Activated CD4-positive, alpha-beta memory T cell treated with anti-CD3 and anti-CD28 coated beads for 36 hours (primary cell): ENCODE measurements around the gene ANAPC4. TPM values are rescaled to one million over a fixed set of nuclear protein-coding genes. Genes with fewer than 3 reads are reported as not detected.

Experiments used
- CTCF ChIA-PET: fragments of 350-600 bp; sonication (Branson Sonifier 250); formaldehyde crosslinking; loops from one replicate; lab custom pipeline; 2021; ENCODE audit warnings: antibody characterized with exemption, inconsistent platforms; lab: Charles Lee
- POLR2A ChIA-PET: fragments of 350-600 bp; sonication (Branson Sonifier 250); formaldehyde crosslinking; loops from one replicate; lab custom pipeline; 2021; ENCODE audit warnings: antibody characterized with exemption; lab: Charles Lee
- DNase-seq: peaks from one replicate; pipeline ENCODE4 v3.0.0-alpha.2; 2020
- H3K27ac Mint-ChIP-seq: one replicate; pipeline ENCODE4 v1.8.0; 2021; ENCODE audit warnings: mixed read lengths
- H3K27me3 Mint-ChIP-seq: one replicate; pipeline ENCODE4 v1.8.0; 2021; ENCODE audit warnings: mixed read lengths
- H3K36me3 Mint-ChIP-seq: one replicate; pipeline ENCODE4 v1.8.0; 2021; ENCODE audit warnings: mixed read lengths
- H3K4me1 Mint-ChIP-seq: one replicate; pipeline ENCODE4 v1.8.0; 2021; ENCODE audit warnings: low read depth, mixed read lengths
- H3K4me3 Mint-ChIP-seq: one replicate; pipeline ENCODE4 v1.8.0; 2021; ENCODE audit warnings: mild to moderate bottlenecking, mixed read lengths
- H3K9me3 Mint-ChIP-seq: one replicate; pipeline ENCODE4 v1.8.0; 2021; ENCODE audit warnings: mixed read lengths
- intact Hi-C: fragments of 100-400 bp; cut with micrococcal nuclease; formaldehyde crosslinking; loops from one replicate; pipeline ENCODE4 v1.15.1; 2023
- total RNA-seq, 2 experiments: library from RNA; stranded (reverse); gene quantifications; one replicate each; pipeline ENCODE4 v1.2.3, GENCODE V29; 2021

The ANAPC4 gene
- total RNA-seq, 2 experiments from 2014 or later: 26.1 to 31.5 TPM

DNA sequence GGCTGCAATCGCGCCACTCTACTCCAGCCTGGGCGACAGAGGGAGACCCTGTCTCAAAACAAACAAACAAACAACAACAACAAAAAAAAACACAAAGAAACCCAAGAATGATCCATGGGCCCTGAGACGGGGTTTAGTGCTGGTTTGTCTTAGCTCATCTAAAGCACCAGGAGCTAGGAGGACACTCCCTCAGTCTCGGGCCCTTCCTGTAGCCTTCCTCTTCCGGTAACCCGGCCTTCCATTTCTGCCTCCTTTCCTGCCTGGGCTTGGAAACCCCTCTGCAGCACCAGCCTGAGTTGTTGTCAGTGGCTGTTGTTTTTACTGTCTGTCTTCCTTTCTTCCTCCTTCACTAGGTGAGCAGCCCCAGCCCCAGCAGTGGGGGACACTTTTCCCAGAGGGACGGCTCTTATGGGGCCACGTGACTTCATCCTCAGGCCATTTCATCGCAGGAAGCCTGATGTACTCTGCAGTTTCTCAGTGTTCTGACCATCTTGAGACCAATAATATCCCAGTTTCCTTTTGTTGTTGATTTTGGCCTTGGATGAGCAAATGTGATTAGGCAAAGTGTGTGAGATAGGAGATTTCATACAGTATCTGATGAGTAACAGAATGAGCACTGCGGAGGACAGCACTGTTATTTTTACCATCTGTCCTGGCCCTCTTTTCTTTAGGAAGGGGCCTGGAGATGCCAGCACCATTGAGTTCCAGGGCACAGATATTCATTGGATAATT lies 90.1 kb downstream of the ANAPC4 start:
- no peak for DNase-seq
- intact Hi-C loops: no loop called here
- Mint-ChIP-seq H3K36me3 (peaks cover 9% of the 10 kb centered on the region), H3K27me3 (no peaks in the 10 kb centered on the region), H3K9me3 (peaks cover 10% of the 10 kb centered on the region), H3K4me1 (no peaks in the 10 kb centered on the region), H3K27ac (no peak overlapping the region), H3K4me3 (no peak overlapping the region)
- ChIA-PET CTCF (no interaction called here), POLR2A (no interaction called here)

DNA sequence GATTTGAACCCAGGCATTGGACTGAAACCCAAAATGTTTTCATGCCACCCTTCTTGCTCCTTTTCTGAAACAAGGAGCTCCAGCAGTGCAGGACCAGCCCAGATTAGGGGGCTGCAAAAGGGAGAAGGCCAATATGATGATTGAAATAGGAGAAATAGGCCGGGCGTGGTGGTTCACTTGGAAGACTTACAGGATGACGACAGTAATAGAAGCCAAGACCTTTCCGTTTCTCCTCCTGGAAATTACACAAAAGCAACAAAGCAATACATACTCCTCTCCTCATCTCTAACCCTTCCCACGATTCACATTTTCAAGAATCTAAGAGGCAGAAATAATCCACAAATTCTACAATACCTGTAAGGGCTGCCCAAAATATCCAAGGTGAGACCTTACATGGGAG lies 90.8 kb downstream of the ANAPC4 start:
- intact Hi-C loops: no loop called here
- Mint-ChIP-seq H3K27me3 (no peaks in the 10 kb centered on the region), H3K27ac (no peak overlapping the region), H3K4me1 (no peaks in the 10 kb centered on the region), H3K4me3 (no peak overlapping the region), H3K9me3 (peaks cover 10% of the 10 kb centered on the region), H3K36me3 (peaks cover 9% of the 10 kb centered on the region)
- ChIA-PET POLR2A (no interaction called here), CTCF (no interaction called here)
- DNase-seq: no peak

Other genes starting within 250 kb of the ANAPC4 start
- 10 to 100 TPM; 12.8 to 13.3 TPM for gene SEPSECS, start 216.8 kb upstream of the ANAPC4 start, total RNA-seq
- gene PI4K2B, start 143.2 kb upstream of the ANAPC4 start, total RNA-seq: 10 to 100 TPM; 41.0 to 42.3 TPM
- gene ZCCHC4, start 64.5 kb upstream of the ANAPC4 start, total RNA-seq: 10 to 100 TPM; 10.6 to 11.5 TPM